A673 (cell line): ENCODE data around the gene SCNN1A. TPM values are rescaled to one million over a fixed set of nuclear protein-coding genes. Genes with fewer than 3 reads are reported as not detected.

Source experiments
- BruUV-seq: library from RNA; stranded (reverse); fragments of 400-500 nt; replicated peaks from 2 replicates; lab custom pipeline; 2021; lab: Mats Ljungman, UMichigan
- CTCF ChIA-PET: fragments of 300-600 bp; sonication (Branson Sonifier 250); formaldehyde crosslinking; loops from one replicate; lab custom pipeline; 2022; ENCODE audit warnings: antibody characterized with exemption; lab: Charles Lee
- POLR2A ChIA-PET: fragments of 300-600 bp; sonication (Branson Sonifier 250); formaldehyde crosslinking; loops from one replicate; lab custom pipeline; 2022; ENCODE audit warnings: antibody characterized with exemption; ENCODE audit not compliant: low non-redundant PET; lab: Charles Lee
- DNase-seq: peaks from one replicate; pipeline ENCODE4 v3.0.0-alpha.2; 2015; ENCODE audit warnings: low spot score
- H3K27ac ChIP-seq: fragments of 200-600 bp; sonication (generic); 2 replicates; pipeline ENCODE4 v1.5.1; 2016; ENCODE audit warnings: mixed run types, low read depth, mild to moderate bottlenecking, mixed read lengths, antibody characterized with exemption, low read length; ENCODE audit not compliant: poor library complexity, severe bottlenecking
- H3K27me3 ChIP-seq: fragments of 200-600 bp; sonication (generic); replicated peaks from 2 replicates; pipeline ENCODE4 v1.6.1; 2017; ENCODE audit warnings: mixed run types, low read depth, mild to moderate bottlenecking, mixed read lengths, antibody characterized with exemption, low read length; ENCODE audit not compliant: insufficient read depth, poor library complexity
- H3K36me3 ChIP-seq: fragments of 200-600 bp; sonication (generic); 2 replicates; pipeline ENCODE4 v1.6.1; 2016; ENCODE audit warnings: mixed run types, mild to moderate bottlenecking, mixed read lengths, antibody characterized with exemption, low read length; ENCODE audit not compliant: insufficient read depth, poor library complexity, severe bottlenecking
- H3K4me1 ChIP-seq: fragments of 200-600 bp; sonication (generic); 2 replicates; pipeline ENCODE4 v1.6.1; 2017; ENCODE audit warnings: mixed run types, mild to moderate bottlenecking, mixed read lengths, antibody characterized with exemption, low read length; ENCODE audit not compliant: insufficient read depth, poor library complexity, severe bottlenecking
- H3K4me3 ChIP-seq: fragments of 200-600 bp; sonication (generic); 2 replicates; pipeline ENCODE4 v1.5.1; 2016; ENCODE audit warnings: low read depth, mixed run types, mild to moderate bottlenecking, mixed read lengths, low read length; ENCODE audit not compliant: poor library complexity, severe bottlenecking
- H3K9me3 ChIP-seq: fragments of 200-600 bp; sonication (generic); 2 replicates; pipeline ENCODE4 v1.6.1; 2016; ENCODE audit warnings: mixed run types, low read depth, mild to moderate bottlenecking, mixed read lengths, antibody characterized with exemption, low read length; ENCODE audit not compliant: poor library complexity, severe bottlenecking
- EZH2 ChIP-seq: fragments of 200-600 bp; sonication (generic); IDR thresholded peaks from 2 replicates; pipeline ENCODE4 v1.6.1; 2017; ENCODE audit warnings: borderline replicate concordance, low read depth, mild to moderate bottlenecking, mixed read lengths, antibody characterized with exemption, low read length; ENCODE audit not compliant: poor library complexity, severe bottlenecking
- intact Hi-C: fragments of 100-400 bp; cut with micrococcal nuclease; formaldehyde crosslinking; loops from one replicate; pipeline ENCODE4 v1.10.0; 2022; ENCODE audit not compliant: unreplicated experiment
- total RNA-seq: library from RNA; stranded (reverse); gene quantifications from 2 replicates; pipeline ENCODE4 v1.2.3, GENCODE V29; 2021
- TF ChIP-seq, protein P1 (sequence below): fragments of 300-800, 200-600 bp; sonication (generic); conservative IDR thresholded peaks from 2 replicates; pipeline ENCODE4 v1.5.1; 2017; ENCODE audit warnings: low read depth, mild to moderate bottlenecking, antibody characterized with exemption, low read length, moderate library complexity, mixed read lengths

Gene SCNN1A
- total RNA-seq, 1 experiment from 2014 or later = not detected

DNA sequence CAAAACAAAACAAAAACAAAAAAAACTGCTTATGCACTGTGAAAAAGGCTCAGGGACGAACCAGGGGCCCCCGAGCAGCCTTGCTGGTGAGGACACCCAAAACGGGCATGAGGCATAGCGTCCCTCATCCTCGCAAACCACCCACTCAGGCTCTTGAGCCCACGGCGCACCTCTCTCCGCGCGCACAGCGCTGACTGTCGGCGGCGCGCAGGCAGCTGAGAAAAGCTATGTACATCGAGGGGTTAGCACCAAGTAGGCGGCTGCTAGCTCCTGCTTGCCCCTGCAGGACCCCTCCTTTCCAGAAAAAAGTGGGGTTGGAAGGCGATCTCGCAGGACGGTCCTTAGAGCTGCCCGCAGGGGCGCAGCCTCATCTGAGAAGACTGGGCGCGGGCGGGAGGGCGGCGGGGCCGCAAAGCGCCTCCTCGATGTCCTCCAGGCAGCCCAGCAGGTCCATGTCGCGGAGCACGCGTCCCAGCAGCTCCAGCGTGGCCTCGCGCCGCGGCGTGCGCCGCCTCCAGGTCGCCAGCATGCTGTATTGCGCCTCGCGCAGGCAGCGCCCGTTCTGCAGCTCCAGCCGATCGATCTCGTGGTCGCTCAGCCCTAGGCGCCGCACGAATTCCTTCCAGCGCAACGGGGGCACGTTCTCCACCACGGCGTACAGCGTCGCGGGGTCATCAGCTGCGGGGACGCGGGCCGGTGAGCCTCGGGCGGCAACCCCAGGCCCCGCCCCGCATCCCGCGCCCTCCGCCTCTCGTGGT lies 46.2 kb downstream of the SCNN1A start:
- Histone ChIP-seq H3K9me3 (no peaks in the 10 kb centered on the region), H3K4me3 (no peak overlapping the region), H3K27ac (no peak overlapping the region), H3K27me3 (no peaks in the 10 kb centered on the region), H3K4me1 (peaks cover 15% of the 10 kb centered on the region), H3K36me3 (peaks cover 56% of the 10 kb centered on the region)
- ChIA-PET POLR2A (no interaction called here), CTCF (no interaction called here)
- intact Hi-C loops = no loop called here
- TF ChIP-seq, protein P1, sequence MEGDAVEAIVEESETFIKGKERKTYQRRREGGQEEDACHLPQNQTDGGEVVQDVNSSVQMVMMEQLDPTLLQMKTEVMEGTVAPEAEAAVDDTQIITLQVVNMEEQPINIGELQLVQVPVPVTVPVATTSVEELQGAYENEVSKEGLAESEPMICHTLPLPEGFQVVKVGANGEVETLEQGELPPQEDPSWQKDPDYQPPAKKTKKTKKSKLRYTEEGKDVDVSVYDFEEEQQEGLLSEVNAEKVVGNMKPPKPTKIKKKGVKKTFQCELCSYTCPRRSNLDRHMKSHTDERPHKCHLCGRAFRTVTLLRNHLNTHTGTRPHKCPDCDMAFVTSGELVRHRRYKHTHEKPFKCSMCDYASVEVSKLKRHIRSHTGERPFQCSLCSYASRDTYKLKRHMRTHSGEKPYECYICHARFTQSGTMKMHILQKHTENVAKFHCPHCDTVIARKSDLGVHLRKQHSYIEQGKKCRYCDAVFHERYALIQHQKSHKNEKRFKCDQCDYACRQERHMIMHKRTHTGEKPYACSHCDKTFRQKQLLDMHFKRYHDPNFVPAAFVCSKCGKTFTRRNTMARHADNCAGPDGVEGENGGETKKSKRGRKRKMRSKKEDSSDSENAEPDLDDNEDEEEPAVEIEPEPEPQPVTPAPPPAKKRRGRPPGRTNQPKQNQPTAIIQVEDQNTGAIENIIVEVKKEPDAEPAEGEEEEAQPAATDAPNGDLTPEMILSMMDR = no peak
- TF ChIP-seq EZH2 = no peak
- BruUV-seq = TSS peak; percentile 8
- no peak for DNase-seq

DNA sequence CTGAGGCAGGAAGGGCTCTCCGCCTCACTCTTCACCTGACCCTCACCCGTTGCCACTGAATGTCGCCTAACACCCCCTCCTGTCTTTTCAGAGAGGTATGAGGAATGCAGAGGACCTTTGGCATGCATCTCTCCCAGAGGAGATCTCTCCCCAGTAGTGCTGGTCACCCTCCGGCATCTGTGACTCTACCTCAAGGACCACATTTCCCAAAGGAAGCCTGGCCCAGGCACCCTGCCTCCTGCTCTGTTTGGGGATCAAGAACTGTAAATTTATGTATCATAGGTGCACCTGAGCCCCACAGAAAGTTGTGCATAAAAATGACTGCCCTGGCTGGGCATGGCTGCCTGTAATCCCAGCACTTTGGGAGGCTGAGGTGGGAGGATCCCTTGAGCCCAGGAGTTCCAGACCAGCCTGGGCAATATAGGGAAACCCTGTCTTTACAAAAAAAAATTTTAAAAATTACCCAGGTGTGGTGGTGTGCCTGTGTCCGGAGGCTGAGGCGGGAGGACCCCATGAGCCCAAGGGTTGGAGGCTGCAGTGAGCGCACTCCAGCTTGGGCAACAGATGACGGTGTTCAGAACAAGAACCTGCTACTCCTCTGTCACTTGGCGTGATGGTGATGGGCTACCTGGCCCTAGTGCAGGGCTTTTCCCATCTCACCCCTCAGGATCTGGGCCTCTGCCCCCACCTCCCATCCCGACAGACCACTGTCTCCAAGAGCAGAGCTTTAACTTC lies 47.2 kb downstream of the SCNN1A start:
- CTCF ChIA-PET = interaction anchor here (0.6 kb wide), 1 partner anchor 114 kb away, joined by 8 read pairs; no protein-coding TSS in a partner anchor
- no TSS peak for BruUV-seq
- intact Hi-C loops = no loop called here

DNA sequence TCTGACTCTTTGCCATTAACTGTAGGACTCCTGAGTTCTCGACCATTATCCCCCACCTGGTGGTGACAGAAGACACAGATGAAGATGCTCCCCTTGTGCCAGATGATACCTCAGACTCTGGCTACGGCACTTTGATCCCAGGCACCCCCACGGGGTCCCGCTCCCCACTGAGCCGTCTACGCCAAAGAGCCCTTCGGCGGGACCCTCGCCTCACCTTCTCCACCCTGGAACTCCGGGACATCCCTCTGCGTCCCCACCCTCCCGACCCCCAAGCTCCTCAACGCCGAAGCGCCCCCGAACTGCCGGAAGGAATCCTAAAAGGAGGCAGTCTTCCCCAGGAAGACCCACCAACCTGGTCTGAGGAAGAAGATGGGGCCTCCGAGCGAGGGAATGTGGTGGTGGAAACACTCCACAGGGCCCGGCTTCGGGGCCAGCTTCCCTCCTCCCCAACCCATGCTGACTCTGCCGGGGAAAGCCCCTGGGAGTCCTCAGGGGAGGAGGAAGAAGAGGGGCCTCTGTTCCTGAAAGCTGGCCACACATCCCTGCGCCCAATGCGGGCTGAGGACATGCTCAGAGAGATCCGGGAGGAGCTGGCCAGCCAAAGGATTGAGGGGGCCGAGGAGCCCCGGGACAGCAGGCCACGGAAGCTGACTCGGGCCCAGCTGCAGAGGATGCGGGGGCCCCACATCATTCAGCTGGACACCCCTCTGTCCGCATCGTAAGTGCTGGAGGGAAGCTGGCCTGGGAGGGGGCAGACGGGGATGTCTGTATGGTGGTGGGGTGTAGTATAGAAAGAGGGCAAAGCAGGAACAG lies 47.9 kb downstream of the SCNN1A start:
- no peaks in the 10 kb centered on the region for H3K27me3 ChIP-seq
- no TSS peak for BruUV-seq
- no peak overlapping the region for H3K27ac ChIP-seq
- DNase-seq = no peak
- POLR2A ChIA-PET = no interaction called here
- no peak overlapping the region for H3K4me3 ChIP-seq
- TF ChIP-seq EZH2 = no peak
- TF ChIP-seq, protein P1 = no peak
- peaks cover 28% of the 10 kb centered on the region for H3K4me1 ChIP-seq
- H3K9me3 ChIP-seq = no peaks in the 10 kb centered on the region
- CTCF ChIA-PET = interaction anchor here (0.8 to 1.7 kb wide), 3 partner anchors 40 to 212 kb away, joined by 3 to 5 read pairs (median 3); no protein-coding TSS in a partner anchor
- H3K36me3 ChIP-seq = peaks cover 40% of the 10 kb centered on the region
- intact Hi-C loops = no loop called here

More for the DNA sequence above, 47.2 kb downstream of the SCNN1A start:
- Histone ChIP-seq H3K27ac (no peak overlapping the region), H3K36me3 (peaks cover 47% of the 10 kb centered on the region), H3K4me1 (peaks cover 23% of the 10 kb centered on the region), H3K9me3 (no peaks in the 10 kb centered on the region), H3K4me3 (no peak overlapping the region), H3K27me3 (no peaks in the 10 kb centered on the region)
- TF ChIP-seq, protein P1 = no peak
- TF ChIP-seq EZH2 = no peak
- POLR2A ChIA-PET = no interaction called here
- no peak for DNase-seq
